ENCODE results near the gene GPR179. TPM values are rescaled to one million over a fixed set of nuclear protein-coding genes. Genes with fewer than 3 reads are reported as not detected.

The GPR179 gene
- total RNA-seq, 1 experiment from 2014 or later: 0.03 TPM

GRCh38 chr17:38327936-38328335 is 15.8 kb downstream of the GPR179 start:
- intact Hi-C loops (cut with micrococcal nuclease; ENCODE audit: unreplicated experiment): no loop called here
- CTCF ChIA-PET: interaction anchor here (0.8 kb wide), 1 partner anchor 14 kb away, joined by 5 read pairs; no protein-coding TSS in a partner anchor
- Histone ChIP-seq H3K4me1 (ENCODE audit: control insufficient read depth, insufficient read depth, low read length) (no peaks in the 10 kb centered on the region), H3K27ac (ENCODE audit: low read length) (no peak overlapping the region), H3K4me3 (ENCODE audit: low read depth in 2 of 2, low read length in 2 of 2) (no peak overlapping the region), H3K27me3 (ENCODE audit: control insufficient read depth, insufficient read depth, low read length) (no peaks in the 10 kb centered on the region), H3K9me3 (ENCODE audit: control insufficient read depth, insufficient read depth, low read depth, low read length) (no peaks in the 10 kb centered on the region), H3K36me3 (ENCODE audit: control insufficient read depth, insufficient read depth, low read length) (0 out of 2 replicates have a peak, but pooled peaks cover 2% of the 10 kb centered on the region)
- no TSS peak for BruUV-seq (replicated peaks)
- TF ChIP-seq TCF7L2 (IDR thresholded peaks at IDR 0.05; ENCODE audit: low read depth, low read length) (no peak), SIN3A (IDR thresholded peaks at IDR 0.05; ENCODE audit: borderline replicate concordance, insufficient read depth, low read depth, low read length) (no peak), POLR2AphosphoS5 (IDR thresholded peaks at IDR 0.05; ENCODE audit: low read depth, low read length) (no peak), REST (IDR thresholded peaks at IDR 0.05; ENCODE audit: insufficient read depth in 1 of 2, low read depth in 2 of 2, low read length in 1 of 2) (no peak), CTCF (IDR thresholded peaks at IDR 0.05) (no peak)
- DNase-seq (ENCODE audit: low read depth, low spot score): no peak
- no peak for ATAC-seq
- POLR2A ChIA-PET: no interaction called here
- in situ Hi-C loops (cut with HindIII; ENCODE audit: low pct_unique_long_range_greater_than_20kb, low sequenced_read_pairs): no loop called here

GRCh38 chr17:38326996-38327792 is 16.6 kb downstream of the GPR179 start:
- Histone ChIP-seq H3K4me3 (ENCODE audit: low read depth in 2 of 2, low read length in 2 of 2) (no peak overlapping the region), H3K27ac (ENCODE audit: low read length) (no peak overlapping the region), H3K9me3 (ENCODE audit: control insufficient read depth, insufficient read depth, low read depth, low read length) (no peaks in the 10 kb centered on the region), H3K4me1 (ENCODE audit: control insufficient read depth, insufficient read depth, low read length) (no peaks in the 10 kb centered on the region), H3K27me3 (ENCODE audit: control insufficient read depth, insufficient read depth, low read length) (no peaks in the 10 kb centered on the region), H3K36me3 (ENCODE audit: control insufficient read depth, insufficient read depth, low read length) (0 out of 2 replicates have a peak, but pooled peaks cover 2% of the 10 kb centered on the region)
- in situ Hi-C loops (cut with HindIII; ENCODE audit: low pct_unique_long_range_greater_than_20kb, low sequenced_read_pairs) (no loop called here), intact Hi-C loops (cut with micrococcal nuclease; ENCODE audit: unreplicated experiment) (no loop called here)
- TF ChIP-seq TCF7L2 (IDR thresholded peaks at IDR 0.05; ENCODE audit: low read depth, low read length) (no peak), REST (IDR thresholded peaks at IDR 0.05; ENCODE audit: insufficient read depth in 1 of 2, low read depth in 2 of 2, low read length in 1 of 2) (no peak), SIN3A (IDR thresholded peaks at IDR 0.05; ENCODE audit: borderline replicate concordance, insufficient read depth, low read depth, low read length) (no peak), CTCF (IDR thresholded peaks at IDR 0.05) (no peak), POLR2AphosphoS5 (IDR thresholded peaks at IDR 0.05; ENCODE audit: low read depth, low read length) (no peak)
- no peak for ATAC-seq
- CTCF ChIA-PET: interaction anchor here (0.8 kb wide), 1 partner anchor 14 kb away, joined by 5 read pairs; no protein-coding TSS in a partner anchor
- BruUV-seq (replicated peaks): no TSS peak
- POLR2A ChIA-PET: no interaction called here
- no peak for DNase-seq (ENCODE audit: low read depth, low spot score)
